T1000 (cell line): Measurements from ENCODE around the gene SECISBP2L.
A peak's percentile ranks its signal among the peaks of the same experiment; 100 is the strongest.
"Not testable (repeated sequence)": the region's sequence is repeated elsewhere in the genome, so short reads cannot be mapped to it uniquely, and the experiment has no call there.

Experiments used
- DNase-seq: peaks from one replicate; lab custom pipeline; 2025; ENCODE audit warnings: mixed read lengths; lab: John Stamatoyannopoulos, UW

SECISBP2L gene

GRCh38 chr15:49046220-49047102, at the start of gene SECISBP2L:
Gene SECISBP2L, minus strand, starts transcription at chr15:49046446. Its CDS starts 147 bp downstream, at chr15:49046299.
- DNase-seq = peak; percentile 87

GRCh38 chr15:49094923-49095322, 48.7 kb upstream of the SECISBP2L start:
- no peak for DNase-seq

GRCh38 chr15:49093252-49094105, 47.2 kb upstream of the SECISBP2L start:
- DNase-seq = no peak

- DNase-seq = no peak
These were observed 42.8 kb upstream of the SECISBP2L start for GRCh38 chr15:49088996-49089395.

GRCh38 chr15:49085696-49086459, 39.6 kb upstream of the SECISBP2L start:
- DNase-seq = no peak

- DNase-seq = no peak
These were observed 38.0 kb upstream of the SECISBP2L start for GRCh38 chr15:49084285-49084570.

- no peak for DNase-seq
These were observed 37.4 kb upstream of the SECISBP2L start for GRCh38 chr15:49083401-49084284.

GRCh38 chr15:49082960-49083359, 36.7 kb upstream of the SECISBP2L start:
- no peak for DNase-seq

- DNase-seq = no peak
These were observed 33.2 kb upstream of the SECISBP2L start for GRCh38 chr15:49079340-49080039.

- no peak for DNase-seq
These were observed 29.6 kb upstream of the SECISBP2L start for GRCh38 chr15:49075881-49076280.

- DNase-seq = not testable (repeated sequence)
These were observed 28.5 kb upstream of the SECISBP2L start for GRCh38 chr15:49074589-49075287.

GRCh38 chr15:49066372-49066771, 20.1 kb upstream of the SECISBP2L start:
- no peak for DNase-seq

GRCh38 chr15:49064884-49065283, 18.6 kb upstream of the SECISBP2L start:
- DNase-seq = no peak

- DNase-seq = no peak
These were observed 18.0 kb upstream of the SECISBP2L start for GRCh38 chr15:49064281-49064653.

GRCh38 chr15:49063402-49064280, 17.4 kb upstream of the SECISBP2L start:
- no peak for DNase-seq

GRCh38 chr15:49062900-49063299, 16.7 kb upstream of the SECISBP2L start:
- DNase-seq = no peak

GRCh38 chr15:49060710-49061495, 14.7 kb upstream of the SECISBP2L start:
- DNase-seq = no peak

- DNase-seq = no peak
These were observed 13.2 kb upstream of the SECISBP2L start for GRCh38 chr15:49059491-49059890.
